Measurements from ENCODE around the gene LRP1B.
A peak's percentile ranks its signal among the peaks of the same experiment; 100 is the strongest.

The LRP1B gene

GRCh38 chr2:142045641-142046040 is 85.2 kb downstream of the LRP1B start:
- no peak overlapping the region for H3K4me3 ChIP-seq (ENCODE audit: low read length)
- no peak for DNase-seq (ENCODE audit: low read depth)
- TF ChIP-seq CTCF (conservative IDR thresholded peaks at IDR 0.05; ENCODE audit: low read depth, low read length) = no peak

GRCh38 chr2:142044197-142044596 is 86.6 kb downstream of the LRP1B start:
- no peak overlapping the region for H3K4me3 ChIP-seq (ENCODE audit: low read length)
- TF ChIP-seq CTCF (conservative IDR thresholded peaks at IDR 0.05; ENCODE audit: low read depth, low read length) = no peak
- DNase-seq (ENCODE audit: low read depth) = peak; percentile 37

GRCh38 chr2:142042536-142043199 is 88.1 kb downstream of the LRP1B start:
- H3K4me3 ChIP-seq (ENCODE audit: low read length) = no peak overlapping the region
- no peak for DNase-seq (ENCODE audit: low read depth)
- no peak for TF ChIP-seq CTCF (conservative IDR thresholded peaks at IDR 0.05; ENCODE audit: low read depth, low read length)

- H3K4me3 ChIP-seq (ENCODE audit: low read length) = no peak overlapping the region
- DNase-seq (ENCODE audit: low read depth) = peak; percentile 55
- TF ChIP-seq CTCF (conservative IDR thresholded peaks at IDR 0.05; ENCODE audit: low read depth, low read length) = no peak
Observed at GRCh38 chr2:142041996-142042395, 88.8 kb downstream of the LRP1B start.

- peak; percentile 33 for DNase-seq (ENCODE audit: low read depth)
- no peak overlapping the region for H3K4me3 ChIP-seq (ENCODE audit: low read length)
- TF ChIP-seq CTCF (conservative IDR thresholded peaks at IDR 0.05; ENCODE audit: low read depth, low read length) = no peak
Observed at GRCh38 chr2:142041105-142041504, 89.7 kb downstream of the LRP1B start.

GRCh38 chr2:142040556-142040955 is 90.3 kb downstream of the LRP1B start:
- DNase-seq (ENCODE audit: low read depth) = no peak
- TF ChIP-seq CTCF (conservative IDR thresholded peaks at IDR 0.05; ENCODE audit: low read depth, low read length) = no peak

GRCh38 chr2:142038826-142039225 is 92.0 kb downstream of the LRP1B start:
- TF ChIP-seq CTCF (conservative IDR thresholded peaks at IDR 0.05; ENCODE audit: low read depth, low read length) = no peak
- no peak for DNase-seq (ENCODE audit: low read depth)
- H3K4me3 ChIP-seq (ENCODE audit: low read length) = no peak overlapping the region

More at GRCh38 chr2:142040556-142040955, 90.3 kb downstream of the LRP1B start:
- H3K4me3 ChIP-seq (ENCODE audit: low read length) = no peak overlapping the region
